Measurements from ENCODE around the gene RNASEH2B. TPM values are rescaled to one million over a fixed set of nuclear protein-coding genes. Genes with fewer than 3 reads are reported as not detected.

RNASEH2B gene
- total RNA-seq, 1 donor from 2014 or later = 9.3 TPM

DNA sequence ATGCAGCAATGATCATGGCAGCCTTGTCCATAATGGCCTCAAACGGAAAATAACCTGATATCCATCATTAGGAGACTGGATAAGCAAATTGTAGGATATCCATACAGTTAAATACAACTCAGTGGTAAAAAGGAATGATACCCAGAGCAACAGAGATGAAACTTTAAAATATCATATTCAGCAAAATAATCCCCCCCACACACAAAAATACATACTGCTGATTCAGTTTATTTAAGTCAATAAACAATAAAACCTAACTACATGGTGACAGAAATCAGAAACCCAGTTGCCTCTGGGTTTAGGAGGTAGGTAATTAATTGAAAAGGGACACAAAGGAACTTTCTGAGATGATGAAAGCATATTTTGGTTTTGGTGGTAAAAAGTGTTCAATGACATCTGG is 38.2 kb upstream of the RNASEH2B start:
- no peaks in the 10 kb centered on the region for H3K4me1 Mint-ChIP-seq (ENCODE audit: unreplicated experiment)
- H3K4me3 Mint-ChIP-seq (ENCODE audit: unreplicated experiment) = no peak overlapping the region
- H3K27ac Mint-ChIP-seq (ENCODE audit: unreplicated experiment) = no peak overlapping the region
- TF ChIP-seq, protein P1, sequence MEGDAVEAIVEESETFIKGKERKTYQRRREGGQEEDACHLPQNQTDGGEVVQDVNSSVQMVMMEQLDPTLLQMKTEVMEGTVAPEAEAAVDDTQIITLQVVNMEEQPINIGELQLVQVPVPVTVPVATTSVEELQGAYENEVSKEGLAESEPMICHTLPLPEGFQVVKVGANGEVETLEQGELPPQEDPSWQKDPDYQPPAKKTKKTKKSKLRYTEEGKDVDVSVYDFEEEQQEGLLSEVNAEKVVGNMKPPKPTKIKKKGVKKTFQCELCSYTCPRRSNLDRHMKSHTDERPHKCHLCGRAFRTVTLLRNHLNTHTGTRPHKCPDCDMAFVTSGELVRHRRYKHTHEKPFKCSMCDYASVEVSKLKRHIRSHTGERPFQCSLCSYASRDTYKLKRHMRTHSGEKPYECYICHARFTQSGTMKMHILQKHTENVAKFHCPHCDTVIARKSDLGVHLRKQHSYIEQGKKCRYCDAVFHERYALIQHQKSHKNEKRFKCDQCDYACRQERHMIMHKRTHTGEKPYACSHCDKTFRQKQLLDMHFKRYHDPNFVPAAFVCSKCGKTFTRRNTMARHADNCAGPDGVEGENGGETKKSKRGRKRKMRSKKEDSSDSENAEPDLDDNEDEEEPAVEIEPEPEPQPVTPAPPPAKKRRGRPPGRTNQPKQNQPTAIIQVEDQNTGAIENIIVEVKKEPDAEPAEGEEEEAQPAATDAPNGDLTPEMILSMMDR (IDR thresholded peaks at IDR 0.05; ENCODE audit: unreplicated experiment) = no peak
- no peaks in the 10 kb centered on the region for H3K36me3 Mint-ChIP-seq (ENCODE audit: low read depth, unreplicated experiment)
- no peaks in the 10 kb centered on the region for H3K27me3 Mint-ChIP-seq (ENCODE audit: unreplicated experiment)
- H3K9me3 Mint-ChIP-seq (ENCODE audit: unreplicated experiment) = no peaks in the 10 kb centered on the region
- no peak for DNase-seq (ENCODE audit: low spot score)

DNA sequence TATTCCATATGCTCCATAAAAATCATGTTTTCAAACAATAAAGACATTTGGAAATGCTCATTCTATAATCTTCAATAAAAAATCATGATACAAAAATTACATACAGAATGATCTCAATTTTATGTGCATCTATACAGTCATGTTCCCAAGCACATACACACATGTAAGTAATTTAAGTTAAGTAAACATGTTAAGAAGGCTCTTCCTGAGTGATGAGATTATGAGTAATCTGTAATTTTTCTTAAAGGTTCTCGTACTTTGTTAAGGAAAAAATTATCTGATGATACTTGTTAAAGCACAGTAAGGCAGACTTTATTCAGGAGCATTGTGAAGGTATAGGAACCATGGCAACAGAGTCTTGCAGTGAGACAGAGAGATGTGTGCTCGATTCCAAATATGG is 36.1 kb upstream of the RNASEH2B start:
- no peak for DNase-seq (ENCODE audit: low spot score)
- Mint-ChIP-seq H3K4me1 (ENCODE audit: unreplicated experiment) (no peaks in the 10 kb centered on the region), H3K27ac (ENCODE audit: unreplicated experiment) (no peak overlapping the region), H3K27me3 (ENCODE audit: unreplicated experiment) (peaks cover 2% of the 10 kb centered on the region), H3K36me3 (ENCODE audit: low read depth, unreplicated experiment) (no peaks in the 10 kb centered on the region), H3K9me3 (ENCODE audit: unreplicated experiment) (no peaks in the 10 kb centered on the region), H3K4me3 (ENCODE audit: unreplicated experiment) (no peak overlapping the region)
- TF ChIP-seq, protein P1 (IDR thresholded peaks at IDR 0.05; ENCODE audit: unreplicated experiment) = no peak

DNA sequence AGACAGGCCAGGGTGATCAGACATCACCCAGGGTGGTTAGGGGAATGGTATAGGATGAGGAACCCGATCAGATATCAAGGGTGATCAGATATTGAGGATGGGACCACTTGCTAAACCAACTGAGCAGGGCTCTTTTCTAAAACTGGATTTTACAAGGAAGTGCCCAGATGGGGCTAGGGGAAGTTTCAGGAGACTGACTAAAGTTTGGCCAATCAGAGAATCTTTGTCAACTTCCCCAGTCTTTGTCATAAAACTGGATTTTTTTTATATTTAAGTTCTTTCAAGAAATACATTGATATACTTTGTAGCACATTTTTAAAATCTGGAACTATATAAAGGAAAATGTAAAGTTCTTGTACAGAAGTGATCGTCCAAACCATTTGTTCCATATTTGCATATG is 35.6 kb upstream of the RNASEH2B start:
- H3K27ac Mint-ChIP-seq (ENCODE audit: unreplicated experiment) = no peak overlapping the region
- no peak for DNase-seq (ENCODE audit: low spot score)
- H3K36me3 Mint-ChIP-seq (ENCODE audit: low read depth, unreplicated experiment) = no peaks in the 10 kb centered on the region
- peaks cover 2% of the 10 kb centered on the region for H3K27me3 Mint-ChIP-seq (ENCODE audit: unreplicated experiment)
- H3K9me3 Mint-ChIP-seq (ENCODE audit: unreplicated experiment) = no peaks in the 10 kb centered on the region
- no peaks in the 10 kb centered on the region for H3K4me1 Mint-ChIP-seq (ENCODE audit: unreplicated experiment)
- TF ChIP-seq, protein P1 (IDR thresholded peaks at IDR 0.05; ENCODE audit: unreplicated experiment) = no peak
- H3K4me3 Mint-ChIP-seq (ENCODE audit: unreplicated experiment) = no peak overlapping the region

DNA sequence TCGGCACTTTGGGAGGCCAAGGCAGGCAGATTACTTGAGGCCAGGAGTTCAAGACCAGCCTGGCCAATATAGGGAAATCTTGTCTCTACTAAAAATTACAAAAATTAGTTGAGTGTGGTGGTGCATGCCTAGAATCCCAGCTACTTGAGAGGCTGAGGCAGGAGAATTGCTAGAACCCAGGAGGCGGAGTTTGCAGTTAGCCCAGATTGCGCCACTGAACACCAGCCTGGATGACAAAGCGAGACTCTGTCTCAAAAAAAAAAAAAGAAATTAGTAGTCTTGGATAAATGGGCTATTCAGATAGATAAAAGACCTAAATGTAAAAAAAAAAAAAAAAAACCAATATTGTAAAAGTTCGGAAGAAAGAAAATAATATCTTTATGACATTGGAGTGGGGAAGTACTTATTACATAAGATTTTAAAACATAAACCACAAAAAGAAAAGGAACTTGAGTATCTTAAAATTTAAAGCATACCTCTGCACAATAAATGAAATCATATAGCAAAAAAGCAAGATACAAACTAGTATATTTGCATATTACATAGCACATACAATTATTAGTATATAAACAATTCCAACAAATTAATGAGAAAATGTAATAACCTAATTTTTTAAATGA is 26.7 kb upstream of the RNASEH2B start:
- Mint-ChIP-seq H3K4me1 (ENCODE audit: unreplicated experiment) (no peaks in the 10 kb centered on the region), H3K9me3 (ENCODE audit: unreplicated experiment) (no peaks in the 10 kb centered on the region), H3K36me3 (ENCODE audit: low read depth, unreplicated experiment) (no peaks in the 10 kb centered on the region), H3K27ac (ENCODE audit: unreplicated experiment) (no peak overlapping the region), H3K27me3 (ENCODE audit: unreplicated experiment) (no peaks in the 10 kb centered on the region), H3K4me3 (ENCODE audit: unreplicated experiment) (no peak overlapping the region)
- DNase-seq (ENCODE audit: low spot score) = no peak
- TF ChIP-seq, protein P1 (IDR thresholded peaks at IDR 0.05; ENCODE audit: unreplicated experiment) = no peak

DNA sequence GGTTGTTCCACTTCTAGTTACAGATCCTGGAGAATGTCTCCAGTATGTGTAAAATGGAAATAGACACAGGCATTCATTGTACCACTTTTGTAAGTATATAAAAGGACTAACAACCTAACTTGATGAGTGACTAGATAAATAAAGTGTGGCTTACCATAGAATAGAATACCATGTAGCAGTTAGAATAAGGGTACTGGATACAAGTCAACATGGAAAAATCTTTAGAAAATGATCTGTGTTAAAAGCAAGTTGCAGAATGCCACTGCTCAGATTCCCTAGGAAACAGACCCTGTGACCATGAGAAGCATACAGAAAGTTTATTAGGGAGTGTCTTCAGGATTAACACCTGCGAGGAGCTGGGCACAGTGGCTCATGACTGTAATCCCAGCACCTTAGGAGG is 25.9 kb upstream of the RNASEH2B start:
- Mint-ChIP-seq H3K9me3 (ENCODE audit: unreplicated experiment) (no peaks in the 10 kb centered on the region), H3K27ac (ENCODE audit: unreplicated experiment) (no peak overlapping the region), H3K36me3 (ENCODE audit: low read depth, unreplicated experiment) (no peaks in the 10 kb centered on the region), H3K27me3 (ENCODE audit: unreplicated experiment) (no peaks in the 10 kb centered on the region), H3K4me3 (ENCODE audit: unreplicated experiment) (no peak overlapping the region), H3K4me1 (ENCODE audit: unreplicated experiment) (no peaks in the 10 kb centered on the region)
- TF ChIP-seq, protein P1 (IDR thresholded peaks at IDR 0.05; ENCODE audit: unreplicated experiment) = no peak
- DNase-seq (ENCODE audit: low spot score) = no peak

Measured in endothelial cell (in vitro differentiated cells).